Large intestine (tissue), 12 donors: Measurements from ENCODE around the gene GALE. TPM values are rescaled to one million over a fixed set of nuclear protein-coding genes. Genes with fewer than 3 reads are reported as not detected.
A peak's percentile ranks its signal among the peaks of the same experiment; 100 is the strongest.
"Not testable (repeated sequence)": the region's sequence is repeated elsewhere in the genome, so short reads cannot be mapped to it uniquely, and the experiment has no call there.

Experiments used
- DNase-seq, 2 donors: peaks; one replicate each; pipeline versions ENCODE4 v3.0.0 to v3.0.0-alpha.2; 2013
- H3K27ac ChIP-seq: one replicate; pipeline ENCODE4 v1.5.1; 2013; ENCODE audit warnings: low read length
- H3K27me3 ChIP-seq: 2 replicates; pipeline ENCODE4 v1.6.1; 2013; ENCODE audit warnings: low read length; ENCODE audit not compliant: control insufficient read depth, insufficient read depth
- H3K36me3 ChIP-seq: 2 replicates; pipeline ENCODE4 v1.6.1; 2013; ENCODE audit warnings: low read length; ENCODE audit not compliant: control insufficient read depth, insufficient read depth
- H3K4me1 ChIP-seq: one replicate; pipeline ENCODE4 v1.6.1; 2013; ENCODE audit warnings: low read length; ENCODE audit not compliant: control insufficient read depth, insufficient read depth
- H3K4me3 ChIP-seq: one replicate; pipeline ENCODE4 v1.5.1; 2013; ENCODE audit warnings: low read length
- H3K9me3 ChIP-seq: one replicate; pipeline ENCODE4 v1.6.1; 2013; ENCODE audit warnings: mild to moderate bottlenecking, low read depth, low read length, moderate library complexity; ENCODE audit not compliant: control insufficient read depth
- WGBS: methylation state at CpG from one replicate; pipeline ENCODE4 v1.1.5; 2013; ENCODE audit warnings: low lambda C conversion rate; ENCODE audit not compliant: insufficient coverage; 5-methylcytosine and 5-hydroxymethylcytosine counted together
- long read RNA-seq, 11 donors: transcript quantifications; one replicate each; lab custom pipeline, GENCODE V29; 2026
- polyA plus RNA-seq: library from polyadenylated mRNA; unstranded; fragments of 120-200 nt; gene quantifications from one replicate; pipeline ENCODE4 v1.2.1, GENCODE V29; 2013

The GALE gene
- polyA plus RNA-seq, result 118 TPM
- long read RNA-seq, donor 1, transcript GALE-216 (12 exons, 1,566 nt), result major isoform, 10 of 14 reads
- long read RNA-seq, donor 1, partial matches to known transcripts, result 0 of 14 reads
- long read RNA-seq, donor 1, other reads (novel, unspliced or antisense), result 0 of 14 reads
- long read RNA-seq, donor 2, transcript GALE-216 (12 exons, 1,566 nt), result major isoform, 23 of 77 reads
- long read RNA-seq, donor 2, partial matches to known transcripts, result 49 of 77 reads
- long read RNA-seq, donor 2, other reads (novel, unspliced or antisense), result 0 of 77 reads
- long read RNA-seq, donor 3, result 0 reads
- long read RNA-seq, donor 4, partial matches to known transcripts, result 0 of 4 reads
- long read RNA-seq, donor 4, other reads (novel, unspliced or antisense), result 0 of 4 reads
- long read RNA-seq, donor 5, transcript GALE-216 (12 exons, 1,566 nt), result major isoform, 11 of 14 reads
- long read RNA-seq, donor 5, partial matches to known transcripts, result 0 of 14 reads
- long read RNA-seq, donor 5, other reads (novel, unspliced or antisense), result 0 of 14 reads
- long read RNA-seq, donor 6, transcript GALE-216 (12 exons, 1,566 nt), result major isoform, 20 of 53 reads
- long read RNA-seq, donor 6, partial matches to known transcripts, result 28 of 53 reads
- long read RNA-seq, donor 6, other reads (novel, unspliced or antisense), result 0 of 53 reads
- long read RNA-seq, donor 7, transcript GALE-216 (12 exons, 1,566 nt), result major isoform, 7 of 17 reads
- long read RNA-seq, donor 7, partial matches to known transcripts, result 10 of 17 reads
- long read RNA-seq, donor 7, other reads (novel, unspliced or antisense), result 0 of 17 reads
- long read RNA-seq, donor 8, transcript GALE-208 (4 exons, 598 nt), result minor isoform, 6 of 86 reads
- long read RNA-seq, donor 8, transcript GALE-216 (12 exons, 1,566 nt), result major isoform, 31 of 86 reads
- long read RNA-seq, donor 8, partial matches to known transcripts, result 38 of 86 reads
- long read RNA-seq, donor 8, other reads (novel, unspliced or antisense), result 6 of 86 reads
- long read RNA-seq, donor 9, transcript GALE-216 (12 exons, 1,566 nt), result major isoform, 30 of 61 reads
- long read RNA-seq, donor 9, partial matches to known transcripts, result 25 of 61 reads
- long read RNA-seq, donor 9, other reads (novel, unspliced or antisense), result 0 of 61 reads
- long read RNA-seq, donor 10, transcript GALE-216 (12 exons, 1,566 nt), result major isoform, 29 of 75 reads
- long read RNA-seq, donor 10, partial matches to known transcripts, result 42 of 75 reads
- long read RNA-seq, donor 10, other reads (novel, unspliced or antisense), result 0 of 75 reads
- long read RNA-seq, donor 11, transcript GALE-216 (12 exons, 1,566 nt), result major isoform, 21 of 33 reads
- long read RNA-seq, donor 11, partial matches to known transcripts, result 7 of 33 reads
- long read RNA-seq, donor 11, other reads (novel, unspliced or antisense), result 0 of 33 reads

GRCh38 chr1:23800400-23801337 is at the start of gene GALE:
GALE (minus strand) TSS chr1:23800754; CDS start chr1:23799007, 1,747 bp downstream.
- Histone ChIP-seq H3K4me1 (peaks cover 49% of the 10 kb centered on the region), H3K27me3 (no peaks in the 10 kb centered on the region), H3K4me3 (peak within 1 kb of the TSS; percentile 98), H3K27ac (peak within 1 kb of the TSS; percentile 100), H3K9me3 (no peaks in the 10 kb centered on the region), H3K36me3 (peaks cover 58% of the 10 kb centered on the region)
- DNase-seq, result peak; percentile 99
- WGBS, result no CpG with 5 or more reads among the region's 82 CpGs

GRCh38 chr1:23848673-23849616 is 48.4 kb upstream of the GALE start:
- peaks cover 38% of the 10 kb centered on the region for H3K36me3 ChIP-seq
- no CpG with 5 or more reads among the region's 12 CpGs for WGBS
- no peak for DNase-seq
- H3K4me3 ChIP-seq, result no peak overlapping the region
- H3K4me1 ChIP-seq, result no peaks in the 10 kb centered on the region
- no peak overlapping the region for H3K27ac ChIP-seq
- H3K9me3 ChIP-seq, result peaks cover 7% of the 10 kb centered on the region
- no peaks in the 10 kb centered on the region for H3K27me3 ChIP-seq

- not testable (repeated sequence) for H3K4me3 ChIP-seq, H3K4me1 ChIP-seq, H3K27ac ChIP-seq, H3K9me3 ChIP-seq, DNase-seq, H3K27me3 ChIP-seq
- peaks cover 38% of the 10 kb centered on the region for H3K36me3 ChIP-seq
- no CpG with 5 or more reads among the region's 2 CpGs for WGBS
Observed at GRCh38 chr1:23847482-23848095, 47.0 kb upstream of the GALE start.

- Histone ChIP-seq H3K4me1 (no peaks in the 10 kb centered on the region), H3K4me3 (no peak overlapping the region), H3K27me3 (no peaks in the 10 kb centered on the region), H3K36me3 (peaks cover 36% of the 10 kb centered on the region), H3K9me3 (no peaks in the 10 kb centered on the region), H3K27ac (no peak overlapping the region)
- 83% methylated on average over 1 of the region's 2 CpGs for WGBS
- DNase-seq, result no peak
Observed at GRCh38 chr1:23845163-23845562, 44.6 kb upstream of the GALE start.

- Histone ChIP-seq H3K36me3 (peaks cover 31% of the 10 kb centered on the region), H3K27me3 (no peaks in the 10 kb centered on the region), H3K27ac (no peak overlapping the region), H3K9me3 (no peaks in the 10 kb centered on the region), H3K4me3 (no peak overlapping the region), H3K4me1 (no peaks in the 10 kb centered on the region)
- no peak for DNase-seq
- WGBS, result 100% methylated on average over 1 of the region's 5 CpGs
Observed at GRCh38 chr1:23843644-23844043, 43.1 kb upstream of the GALE start.

- no CpG with 5 or more reads among the region's 21 CpGs for WGBS
- H3K27ac ChIP-seq, result no peak overlapping the region
- peak; percentile 55 to 71 for DNase-seq
- no peaks in the 10 kb centered on the region for H3K4me1 ChIP-seq
- H3K36me3 ChIP-seq, result no peaks in the 10 kb centered on the region
- peaks cover 7% of the 10 kb centered on the region for H3K27me3 ChIP-seq
- H3K9me3 ChIP-seq, result no peaks in the 10 kb centered on the region
- peak overlapping the region; percentile 29 for H3K4me3 ChIP-seq
Observed at GRCh38 chr1:23838401-23838866, 37.9 kb upstream of the GALE start.

GRCh38 chr1:23837908-23838307 is 37.4 kb upstream of the GALE start:
- H3K27ac ChIP-seq, result no peak overlapping the region
- WGBS, result no CpG with 5 or more reads among the region's 13 CpGs
- no peaks in the 10 kb centered on the region for H3K36me3 ChIP-seq
- H3K4me1 ChIP-seq, result no peaks in the 10 kb centered on the region
- peak overlapping the region; percentile 29 for H3K4me3 ChIP-seq
- H3K9me3 ChIP-seq, result no peaks in the 10 kb centered on the region
- peak in 1 of 2 donors; percentile 18 for DNase-seq
- peaks cover 7% of the 10 kb centered on the region for H3K27me3 ChIP-seq

GRCh38 chr1:23836037-23836436 is 35.5 kb upstream of the GALE start:
- no peak overlapping the region for H3K27ac ChIP-seq
- H3K36me3 ChIP-seq, result no peaks in the 10 kb centered on the region
- no peak for DNase-seq
- WGBS, result 100% methylated on average over 1 of the region's 3 CpGs
- peaks cover 7% of the 10 kb centered on the region for H3K27me3 ChIP-seq
- no peaks in the 10 kb centered on the region for H3K4me1 ChIP-seq
- no peak overlapping the region for H3K4me3 ChIP-seq
- no peaks in the 10 kb centered on the region for H3K9me3 ChIP-seq
